ENCODE results near the gene KRT26. TPM values are rescaled to one million over a fixed set of nuclear protein-coding genes. Genes with fewer than 3 reads are reported as not detected.

Gene KRT26
- total RNA-seq, 2 donors from 2014 or later, result not detected

DNA sequence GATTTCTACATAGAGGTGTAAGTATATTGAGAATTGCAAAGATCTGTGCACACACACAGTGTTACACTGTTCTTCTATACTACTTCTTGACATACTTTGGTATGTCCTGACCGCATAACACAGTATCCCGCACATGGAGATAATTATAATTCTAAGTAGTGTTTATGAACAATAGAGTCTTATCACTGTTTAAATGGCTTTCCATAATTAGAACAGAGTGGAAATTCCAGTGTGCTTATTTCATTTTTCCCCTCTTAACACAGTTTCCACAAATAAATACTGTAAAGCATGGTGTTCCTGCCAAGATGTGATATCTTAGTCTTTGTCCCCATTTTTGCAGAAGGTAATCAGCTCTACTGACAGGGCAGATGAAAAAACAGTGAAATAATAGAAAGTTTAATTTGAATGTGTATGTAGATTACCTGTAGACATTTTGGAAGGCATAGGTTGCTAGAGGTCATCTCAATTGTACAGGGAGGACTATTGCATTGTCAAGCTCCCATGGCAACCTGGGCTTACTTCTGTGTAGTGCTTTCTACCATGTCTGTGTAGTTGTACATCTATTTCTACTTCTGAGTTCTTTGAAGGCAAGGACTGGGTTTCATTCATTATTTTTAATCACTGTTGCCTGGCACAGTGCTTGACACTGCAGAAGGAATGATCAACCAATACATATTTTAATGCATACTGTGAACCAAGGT is 37.9 kb upstream of the KRT26 start:
- no peak for ATAC-seq
- H3K4me3 Mint-ChIP-seq, result no peak overlapping the region
- H3K36me3 Mint-ChIP-seq, result no peaks in the 10 kb centered on the region
- H3K27me3 Mint-ChIP-seq, result peaks cover 58 to 82% of the 10 kb centered on the region in 2 donors
- peaks cover 3% of the 10 kb centered on the region for H3K9me3 Mint-ChIP-seq
- no peaks in the 10 kb centered on the region for H3K4me1 Mint-ChIP-seq (ENCODE audit: low read depth in 2 of 2)
- no peak overlapping the region for H3K27ac Mint-ChIP-seq
- DNase-seq (ENCODE audit: low spot score), result no peak

DNA sequence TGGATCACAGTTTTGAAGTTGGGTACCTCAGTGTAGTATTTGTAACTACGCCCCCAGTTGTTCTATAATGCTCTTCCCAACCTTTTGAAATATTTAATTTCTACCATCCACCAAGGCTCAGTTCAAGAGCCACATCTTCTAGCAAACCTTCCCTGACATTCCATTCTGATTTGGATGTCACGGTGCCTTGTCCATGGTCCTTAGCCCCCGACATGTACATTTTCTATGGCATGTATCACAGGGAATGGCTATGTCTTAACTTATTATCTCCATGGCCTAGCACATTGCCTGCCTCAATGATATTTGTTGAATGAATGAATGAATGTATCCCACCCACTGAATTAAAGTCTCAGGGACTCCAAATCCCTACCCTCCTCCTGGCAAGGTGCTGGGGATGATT is 34.1 kb upstream of the KRT26 start:
- peaks cover 45 to 67% of the 10 kb centered on the region in 2 donors for H3K27me3 Mint-ChIP-seq
- H3K27ac Mint-ChIP-seq, result no peak overlapping the region
- ATAC-seq, result no peak
- no peak overlapping the region for H3K4me3 Mint-ChIP-seq
- DNase-seq (ENCODE audit: low spot score), result no peak
- peaks cover 2 to 4% of the 10 kb centered on the region in 2 donors for H3K4me1 Mint-ChIP-seq (ENCODE audit: low read depth in 2 of 2)
- no peaks in the 10 kb centered on the region for H3K36me3 Mint-ChIP-seq
- no peaks in the 10 kb centered on the region for H3K9me3 Mint-ChIP-seq

DNA sequence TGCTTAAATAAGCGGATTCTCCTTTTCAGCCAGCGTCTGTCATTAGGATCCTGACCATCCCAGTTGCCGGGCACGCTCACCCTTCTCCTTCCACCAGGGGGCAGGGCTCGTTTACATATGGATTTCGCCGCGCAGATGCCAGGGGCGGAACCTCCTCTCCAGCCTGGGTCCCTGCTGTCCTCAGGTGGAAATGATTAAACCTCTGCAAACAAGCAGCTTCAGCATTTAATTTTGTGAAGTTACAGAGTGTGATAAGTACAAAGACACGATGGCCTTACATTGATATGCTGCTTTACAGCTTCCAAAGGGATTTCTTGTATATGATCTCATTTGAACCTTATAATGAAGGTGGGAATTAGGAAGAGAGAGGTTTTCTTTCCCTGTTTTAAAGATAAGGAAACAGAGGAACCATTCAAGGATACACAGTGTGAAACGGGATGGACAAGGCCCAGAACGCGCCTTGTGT is 31.6 kb upstream of the KRT26 start:
- peak; percentile 75 for DNase-seq (ENCODE audit: low spot score)
- Mint-ChIP-seq H3K9me3 (no peaks in the 10 kb centered on the region), H3K27ac (no peak overlapping the region), H3K4me3 (no peak overlapping the region), H3K27me3 (peaks cover 34 to 47% of the 10 kb centered on the region in 2 donors), H3K36me3 (no peaks in the 10 kb centered on the region), H3K4me1 (ENCODE audit: low read depth in 2 of 2) (peaks cover 2 to 4% of the 10 kb centered on the region in 2 donors)
- ATAC-seq, result peak; percentile 70 to 77

DNA sequence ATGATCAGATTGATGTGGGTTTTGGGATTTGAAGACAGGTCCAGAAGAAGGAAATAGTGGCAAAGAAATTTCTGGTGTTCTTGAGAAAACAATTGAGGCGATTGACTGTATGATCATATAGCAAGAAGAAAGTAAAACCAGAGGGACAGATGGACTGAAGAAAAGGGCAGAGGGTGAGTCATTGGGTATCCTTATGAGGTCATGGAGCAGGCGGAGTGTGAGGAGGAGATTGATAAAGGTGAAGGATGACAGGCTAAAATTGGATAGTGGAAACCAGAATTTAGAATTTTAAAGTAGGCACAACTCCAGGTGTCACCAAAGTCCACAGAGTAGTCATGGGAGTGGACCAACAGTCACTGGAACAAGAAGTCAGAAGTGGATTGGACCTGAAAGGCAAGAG is 29.2 kb upstream of the KRT26 start:
- ATAC-seq (no peak), DNase-seq (ENCODE audit: low spot score) (no peak)
- Mint-ChIP-seq H3K27ac (no peak overlapping the region), H3K9me3 (no peaks in the 10 kb centered on the region), H3K27me3 (peaks cover 22 to 30% of the 10 kb centered on the region in 2 donors), H3K4me1 (ENCODE audit: low read depth in 2 of 2) (peaks cover 2 to 4% of the 10 kb centered on the region in 2 donors), H3K36me3 (no peaks in the 10 kb centered on the region), H3K4me3 (no peak overlapping the region)

DNA sequence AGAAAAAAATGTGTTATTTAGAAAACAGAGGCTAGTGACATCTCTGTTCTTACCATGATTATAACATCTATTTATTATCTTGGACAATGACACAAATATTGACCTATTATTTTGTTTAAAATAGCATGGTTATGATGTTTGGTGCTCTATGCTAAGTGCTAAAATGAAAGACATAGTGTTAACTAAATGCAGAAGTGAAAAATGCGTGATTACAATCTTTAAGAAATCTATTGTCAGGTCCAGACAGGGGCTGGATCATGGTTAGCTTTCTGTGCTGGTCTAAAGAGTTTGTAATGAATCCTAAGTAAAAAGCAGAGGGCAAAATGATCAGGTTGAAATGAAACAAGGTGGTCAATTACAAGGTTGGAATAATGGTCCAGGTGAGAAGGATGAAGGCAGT is 28.4 kb upstream of the KRT26 start:
- no peak for ATAC-seq
- Mint-ChIP-seq H3K9me3 (no peaks in the 10 kb centered on the region), H3K27me3 (peaks cover 27 to 34% of the 10 kb centered on the region in 2 donors), H3K4me3 (no peak overlapping the region), H3K36me3 (no peaks in the 10 kb centered on the region), H3K4me1 (ENCODE audit: low read depth in 2 of 2) (peaks cover 2 to 4% of the 10 kb centered on the region in 2 donors), H3K27ac (no peak overlapping the region)
- no peak for DNase-seq (ENCODE audit: low spot score)

DNA sequence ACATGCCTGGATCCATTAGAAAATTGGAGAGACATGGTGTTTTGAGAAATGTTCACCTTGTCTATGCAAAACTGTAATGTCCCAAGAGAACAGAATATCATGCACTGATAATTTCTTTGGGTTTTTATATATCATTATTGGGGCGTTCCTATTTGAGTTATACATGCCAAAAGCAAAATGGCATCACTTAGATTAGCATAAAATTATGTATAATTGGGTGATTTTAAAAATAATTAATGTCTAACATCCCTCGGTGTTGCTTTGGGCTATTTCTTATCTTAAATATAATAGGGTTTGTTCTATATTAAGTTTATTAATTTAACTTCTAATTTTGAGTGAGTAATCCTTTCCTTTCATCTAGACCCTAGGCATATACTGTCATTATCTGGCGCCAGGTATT is 27.9 kb upstream of the KRT26 start, which contains the start of gene KRT28:
Gene KRT28, minus strand, starts transcription at position 101 of the 400 bp plus-strand sequence. Its CDS starts 66 bp downstream, at position 35.
- peaks cover 2 to 4% of the 10 kb centered on the region in 2 donors for H3K4me1 Mint-ChIP-seq (ENCODE audit: low read depth in 2 of 2)
- no peak within 1 kb of the TSS for H3K4me3 Mint-ChIP-seq
- no peaks in the 10 kb centered on the region for H3K9me3 Mint-ChIP-seq
- H3K27me3 Mint-ChIP-seq, result peaks cover 24 to 34% of the 10 kb centered on the region in 2 donors
- ATAC-seq, result no peak
- H3K27ac Mint-ChIP-seq, result no peak within 1 kb of the TSS
- DNase-seq (ENCODE audit: low spot score), result no peak
- H3K36me3 Mint-ChIP-seq, result no peaks in the 10 kb centered on the region

DNA sequence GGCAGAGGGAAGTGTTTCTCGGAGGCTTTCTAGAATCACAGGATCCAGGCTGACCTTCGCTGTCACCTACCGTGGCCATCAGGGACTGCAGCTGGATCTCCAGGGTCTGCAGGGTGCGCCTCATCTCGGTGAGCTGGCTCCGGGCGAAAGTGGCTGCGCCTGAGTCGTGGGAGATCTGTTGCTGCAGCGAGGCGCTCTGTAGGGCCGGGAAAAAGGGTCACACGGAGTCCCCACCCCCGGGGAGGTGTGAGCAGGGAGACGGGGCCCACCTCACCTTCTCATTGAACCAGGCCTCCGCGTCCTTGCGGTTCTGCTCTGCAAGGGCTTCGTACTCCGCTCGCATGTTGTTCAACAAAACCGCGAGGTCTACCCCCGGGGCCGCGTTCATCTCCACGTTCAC is 24.8 kb upstream of the KRT26 start:
- no peak for DNase-seq (ENCODE audit: low spot score)
- no peak for ATAC-seq
- Mint-ChIP-seq H3K4me1 (ENCODE audit: low read depth in 2 of 2) (no peaks in the 10 kb centered on the region), H3K9me3 (no peaks in the 10 kb centered on the region), H3K36me3 (no peaks in the 10 kb centered on the region), H3K27me3 (peaks cover 23 to 38% of the 10 kb centered on the region in 2 donors), H3K27ac (no peak overlapping the region), H3K4me3 (no peak overlapping the region)

DNA sequence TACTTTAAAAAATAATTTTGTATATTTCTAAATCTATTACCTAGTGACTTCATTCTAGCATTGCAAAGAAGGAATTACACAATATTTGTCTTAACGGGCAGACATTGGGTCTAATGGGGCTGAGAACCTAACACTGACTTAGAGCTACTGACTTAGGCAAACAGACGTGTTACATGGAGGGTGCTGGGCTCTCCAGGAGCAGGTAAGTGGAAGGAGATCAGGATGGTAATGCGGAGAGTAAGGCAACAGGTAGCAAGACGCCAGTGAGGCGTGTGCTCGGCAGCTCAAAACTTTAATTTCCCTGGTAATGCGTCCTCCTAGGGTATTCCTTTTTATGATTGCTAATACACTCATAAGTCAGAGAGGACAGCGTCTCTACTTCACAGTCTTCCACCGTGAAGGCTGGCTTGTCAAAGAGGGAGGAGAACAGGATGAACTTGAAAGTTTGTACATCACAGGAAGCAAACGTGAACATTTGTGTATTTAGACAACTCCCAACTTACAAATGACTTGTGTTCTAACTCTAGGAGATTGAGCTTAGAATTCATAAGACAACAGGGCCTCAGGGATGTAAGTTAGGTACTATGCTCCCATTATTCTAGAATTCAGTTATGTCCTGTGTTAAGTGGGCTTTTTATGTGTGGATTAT is 23.1 kb upstream of the KRT26 start:
- no peak for ATAC-seq
- Mint-ChIP-seq H3K36me3 (no peaks in the 10 kb centered on the region), H3K27ac (no peak overlapping the region), H3K4me1 (ENCODE audit: low read depth in 2 of 2) (no peaks in the 10 kb centered on the region), H3K9me3 (no peaks in the 10 kb centered on the region), H3K4me3 (no peak overlapping the region), H3K27me3 (peaks cover 27 to 46% of the 10 kb centered on the region in 2 donors)
- no peak for DNase-seq (ENCODE audit: low spot score)

DNA sequence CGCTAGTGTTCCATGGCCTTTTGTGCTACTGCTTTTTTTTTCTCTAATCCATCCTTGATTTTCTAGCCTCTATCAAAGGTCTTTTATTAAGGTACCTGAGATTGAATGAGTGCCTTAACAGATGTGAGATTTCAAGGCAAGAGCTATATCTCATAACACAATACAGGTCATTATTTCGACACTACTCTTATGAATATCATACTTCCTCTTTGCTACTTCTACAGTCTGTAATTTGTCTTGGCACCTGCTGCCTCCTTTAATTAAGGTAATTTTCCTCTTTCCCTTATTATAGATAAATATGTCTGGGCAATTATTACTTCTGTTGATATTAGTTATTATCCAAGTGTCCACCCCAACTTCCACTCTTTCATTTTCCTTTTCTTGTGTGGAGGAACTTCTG is 22.5 kb upstream of the KRT26 start:
- Mint-ChIP-seq H3K27ac (no peak overlapping the region), H3K27me3 (peaks cover 28 to 49% of the 10 kb centered on the region in 2 donors), H3K4me3 (no peak overlapping the region), H3K36me3 (no peaks in the 10 kb centered on the region), H3K9me3 (no peaks in the 10 kb centered on the region), H3K4me1 (ENCODE audit: low read depth in 2 of 2) (no peaks in the 10 kb centered on the region)
- ATAC-seq (no peak), DNase-seq (ENCODE audit: low spot score) (no peak)

DNA sequence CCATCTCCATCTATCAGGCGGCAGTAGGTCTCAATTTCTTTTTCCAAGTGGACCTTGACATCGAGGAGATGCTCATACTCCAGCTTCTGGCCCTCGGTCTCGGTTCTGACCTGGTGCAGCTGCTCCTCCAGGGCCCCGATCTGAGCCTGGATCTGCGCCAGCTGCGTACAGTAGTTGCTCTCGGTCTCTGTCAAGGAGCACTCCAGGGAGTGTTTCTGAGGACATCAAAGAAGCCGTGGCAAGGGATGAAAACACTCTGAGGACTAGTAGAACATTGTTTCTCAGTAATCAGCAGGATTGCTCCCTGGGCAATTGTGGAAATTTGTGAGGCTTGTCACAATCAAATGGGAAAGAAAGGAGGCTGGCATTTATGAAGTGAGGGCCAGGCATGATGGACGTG is 21.8 kb upstream of the KRT26 start:
- Mint-ChIP-seq H3K9me3 (no peaks in the 10 kb centered on the region), H3K27me3 (peaks cover 29 to 49% of the 10 kb centered on the region in 2 donors), H3K4me3 (no peak overlapping the region), H3K27ac (no peak overlapping the region), H3K36me3 (no peaks in the 10 kb centered on the region), H3K4me1 (ENCODE audit: low read depth in 2 of 2) (no peaks in the 10 kb centered on the region)
- DNase-seq (ENCODE audit: low spot score), result no peak
- no peak for ATAC-seq

DNA sequence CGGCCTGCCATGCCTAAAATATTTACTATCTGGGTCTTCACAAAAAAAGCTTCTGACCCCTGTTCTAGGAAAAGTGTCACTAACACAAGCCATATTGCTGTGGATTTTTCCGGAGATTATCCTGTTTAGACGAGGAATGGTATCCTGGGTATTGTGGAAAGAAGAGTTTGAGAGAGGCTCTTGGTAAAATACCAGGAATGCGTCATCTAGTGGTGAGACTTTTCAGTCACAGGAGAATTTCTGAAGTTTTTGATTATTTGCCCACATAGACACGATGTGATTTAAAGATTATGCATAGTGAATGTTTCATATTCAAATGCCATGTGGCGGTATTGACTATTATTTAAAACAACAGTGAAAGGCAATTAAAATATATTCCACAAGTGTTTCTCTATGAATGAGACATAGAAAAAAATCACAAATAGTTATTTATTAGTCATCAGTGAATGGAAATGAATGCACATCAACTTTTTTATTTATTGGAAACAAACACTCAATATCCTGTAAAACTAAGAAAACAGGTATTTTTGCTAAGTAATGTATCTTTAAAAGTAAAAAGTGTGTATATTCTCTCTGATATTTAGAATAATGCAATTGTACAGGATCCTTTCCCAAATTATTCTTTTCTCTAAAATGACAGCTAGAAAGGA is 19.9 kb upstream of the KRT26 start:
- no peak for ATAC-seq
- no peak overlapping the region for H3K4me3 Mint-ChIP-seq
- no peak for DNase-seq (ENCODE audit: low spot score)
- no peaks in the 10 kb centered on the region for H3K9me3 Mint-ChIP-seq
- no peak overlapping the region for H3K27ac Mint-ChIP-seq
- H3K36me3 Mint-ChIP-seq, result no peaks in the 10 kb centered on the region
- H3K4me1 Mint-ChIP-seq (ENCODE audit: low read depth in 2 of 2), result no peaks in the 10 kb centered on the region
- peaks cover 37 to 59% of the 10 kb centered on the region in 2 donors for H3K27me3 Mint-ChIP-seq

DNA sequence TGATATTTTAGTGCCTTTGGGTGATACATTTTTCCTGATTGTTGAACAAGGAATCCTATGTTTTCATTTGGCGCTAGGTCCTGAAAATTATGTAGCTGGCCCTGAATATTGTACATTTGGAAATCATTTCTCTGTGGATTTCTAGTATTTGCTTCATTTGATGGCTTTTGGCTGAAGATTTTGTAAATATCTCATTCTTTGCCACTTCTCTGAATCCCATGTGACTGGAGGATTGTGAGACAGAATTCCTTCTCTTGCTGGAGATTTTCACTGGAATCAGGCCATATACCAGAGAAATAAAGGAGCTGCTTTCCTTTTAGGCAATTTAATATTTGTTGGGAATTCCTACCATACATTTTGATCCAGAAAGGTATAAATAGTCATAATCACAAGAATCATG is 19.1 kb upstream of the KRT26 start:
- H3K36me3 Mint-ChIP-seq, result no peaks in the 10 kb centered on the region

DNA sequence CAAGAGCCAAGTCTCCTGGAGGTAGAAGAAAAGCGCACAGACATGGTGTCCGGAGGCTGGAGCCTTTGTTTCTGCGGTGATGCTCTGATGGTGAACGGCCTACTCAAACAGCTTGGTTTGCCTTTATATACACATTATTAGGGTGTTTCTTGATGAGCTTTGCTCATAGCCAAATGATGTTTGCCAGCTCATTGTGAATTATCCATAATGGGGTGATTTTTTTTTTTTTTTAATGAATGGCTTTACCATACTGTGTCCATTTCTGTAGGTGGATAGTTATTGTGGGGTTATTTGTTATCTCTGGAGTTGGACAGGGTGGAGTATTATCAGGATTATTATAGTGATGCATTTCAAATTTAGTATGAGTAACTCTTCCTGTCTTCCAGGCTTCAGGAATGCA is 10.4 kb upstream of the KRT26 start, which contains the start of gene KRT27:
Gene KRT27, minus strand, starts transcription at position 101 of the 400 bp plus-strand sequence. Its CDS starts 57 bp downstream, at position 44.
- no peaks in the 10 kb centered on the region for H3K9me3 Mint-ChIP-seq
- H3K36me3 Mint-ChIP-seq, result no peaks in the 10 kb centered on the region
- DNase-seq (ENCODE audit: low spot score) (no peak), ATAC-seq (no peak)
- H3K4me3 Mint-ChIP-seq, result no peak within 1 kb of the TSS
- no peaks in the 10 kb centered on the region for H3K4me1 Mint-ChIP-seq (ENCODE audit: low read depth in 2 of 2)
- no peak within 1 kb of the TSS for H3K27ac Mint-ChIP-seq
- peaks cover 30 to 54% of the 10 kb centered on the region in 2 donors for H3K27me3 Mint-ChIP-seq

More for the DNA sequence above, 19.1 kb upstream of the KRT26 start:
- peaks cover 31 to 53% of the 10 kb centered on the region in 2 donors for H3K27me3 Mint-ChIP-seq
- H3K27ac Mint-ChIP-seq, result no peak overlapping the region
- H3K4me3 Mint-ChIP-seq, result no peak overlapping the region
- DNase-seq (ENCODE audit: low spot score) (no peak), ATAC-seq (no peak)
- H3K9me3 Mint-ChIP-seq, result no peaks in the 10 kb centered on the region
- no peaks in the 10 kb centered on the region for H3K4me1 Mint-ChIP-seq (ENCODE audit: low read depth in 2 of 2)

All from natural killer cell treated with Interleukin-12 subunit alpha and Interleukin-12 subunit beta and Interleukin-15 and Interleukin-18, amount 100 ng/mL, for 72 hours (primary cell).